Heart right ventricle (tissue), 16 donors: ENCODE measurements around the gene SPEN. TPM values are rescaled to one million over a fixed set of nuclear protein-coding genes. Genes with fewer than 3 reads are reported as not detected.
A peak's percentile ranks its signal among the peaks of the same experiment; 100 is the strongest.
"Not testable (repeated sequence)": the region's sequence is repeated elsewhere in the genome, so short reads cannot be mapped to it uniquely, and the experiment has no call there.

ENCODE experiments used
- ATAC-seq, 8 donors: fragments of 200-7000 bp; cut with Tn5 transposase; one replicate each; pipeline ENCODE4 v1.9.1; 2020; ENCODE audit warnings: mild to moderate bottlenecking in 8 of 8, moderate library complexity in 8 of 8, moderate number of reproducible peaks in 1 of 8
- DNase-seq, 2 donors: peaks; one replicate each; pipeline ENCODE4 v3.0.0-alpha.2; 2020
- H3K27ac ChIP-seq, 10 donors: fragments of 200-600 bp; sonication (generic) in 2 of 10; one replicate each; pipeline versions ENCODE4 v1.5.0 to v1.8.0; 2020 to 2022; ENCODE audit warnings: mild to moderate bottlenecking in 3 of 10
- H3K27me3 ChIP-seq, 7 donors: fragments of 200-600 bp; one replicate each; pipeline ENCODE4 v1.8.0; 2021 to 2022; ENCODE audit warnings: mild to moderate bottlenecking in 2 of 7
- H3K36me3 ChIP-seq, 9 donors: fragments of 200-600 bp; sonication (generic) in 1 of 9; one replicate each; pipeline versions ENCODE4 v1.5.0 to v1.8.0; 2020 to 2022; ENCODE audit warnings: mild to moderate bottlenecking in 2 of 9
- H3K4me1 ChIP-seq, 9 donors: fragments of 200-600 bp; sonication (generic) in 1 of 9; one replicate each; pipeline versions ENCODE4 v1.5.0 to v1.8.0; 2020 to 2022; ENCODE audit warnings: mild to moderate bottlenecking in 4 of 9
- H3K4me3 ChIP-seq, 10 donors: fragments of 200-600 bp; sonication (generic) in 2 of 10; one replicate each; pipeline versions ENCODE4 v1.5.0 to v1.8.0; 2020 to 2022; ENCODE audit warnings: mild to moderate bottlenecking in 7 of 10, moderate library complexity in 2 of 10
- H3K9me3 ChIP-seq, 11 donors: fragments of 200-600 bp in 10 of 11; sonication (generic) in 2 of 11; one replicate each; pipeline versions ENCODE4 v1.5.0 to v1.8.0; 2013 to 2022; ENCODE audit warnings: mild to moderate bottlenecking in 2 of 11, control low read depth in 1 of 11, moderate library complexity in 1 of 11
- CTCF ChIP-seq, 9 donors: fragments of 200-600 bp; sonication (generic) in 2 of 9; IDR thresholded peaks; one replicate each; pipeline versions ENCODE4 v1.5.0 to v1.8.0; 2021 to 2022; ENCODE audit warnings: antibody characterized with exemption in 9 of 9, mild to moderate bottlenecking in 5 of 9, moderate library complexity in 1 of 9
- WGBS, 2 donors: extraction: QIAGEN DNeasy Blood & Tissue Kit; methylation state at CpG; one replicate each; pipeline ENCODE4 v1.1.7; 2013; ENCODE audit warnings: inconsistent platforms in 1 of 2; 5-methylcytosine and 5-hydroxymethylcytosine counted together
- intact Hi-C, 10 donors: fragments of 100-400 bp; cut with DNase I; formaldehyde crosslinking; loops; one replicate each; pipeline versions ENCODE4 v1.11.1 to v1.14.2; 2022
- polyA plus RNA-seq, 2 donors: library from polyadenylated mRNA; stranded (reverse); fragments of 200-250 nt; gene quantifications; one replicate each; pipeline ENCODE4 v1.2.3, GENCODE V29; 2013
- total RNA-seq, 10 donors: library from RNA; stranded (reverse); fragmentation: NEBNext Ultra II Directional in 3 of 10; extraction: Animal tissue kit (Norgen Biotek cat#: 25700) in 3 of 10; gene quantifications; one replicate each; pipeline versions ENCODE4 v1.2.1 to v1.2.4, GENCODE V29; 2021 to 2023
- donor health status: Arrhythmogenic right ventricular cardiomyopathy.
- donor health status: ischemic (EF 13 %, LVEDD 7.1; RV severe dilation, severe dysfunction).
- donor health status: healthy with polysubstance abuse.
- donor health status: DM: no; HTN: yes; CAD: no.
- donor health status: DM: no; HTN: no; CAD: no.
- donor health status: ischemic (EF 25% LVEDD 6.9; RV normal size, moderate dysfunction).
- donor health status: ischemic (EF 25% LVEDD 5.7; RV mildly dilated, moderate dysfunction).
- donor health status: healthy.
- donor health status: DM: yes; HTN: yes; CAD: no.
- donor health status: Ischemic cardiomyopathy.
- donor health status: ischemic (EF 35%, LVEDD 5.7; RV mildly dilated, moderate dysfunction).
- donor health status: nonischemic (EF 11% LVEDD 7.7; RV severe dilation, severe dysfunction).
- donor health status: DM: yes; HTN: yes; CAD: no.
- donor health status: PGD.
- donor health status: ischemic (EF 29% LVEDD 5.4; RV normal size, mild dysfunction).
- donor health status: nonischemic (EF 23%, LVEDD 6.1; RV moderate dilation, normal function).

Gene SPEN
- total and polyA plus RNA-seq, 12 donors = 11.2 to 34.4 (median 27.1) TPM

- DNase-seq = peak; percentile 96 to 97
- no peaks in the 10 kb centered on the region for H3K27me3 ChIP-seq
- H3K27ac ChIP-seq = peak overlapping the region; percentile 65 to 94 (median 82)
- peaks cover 0 to 14% (median 0%) of the 10 kb centered on the region in 9 donors for H3K36me3 ChIP-seq
- intact Hi-C loops = loop anchor here in 6 of 10 donors (5.0 to 10.0 kb wide), 4 partner anchors 34 to 54 kb away; partner anchors contain the start of gene SPEN (in 1 of the 6)
- ATAC-seq = peak; percentile 98 to 99 (median 98)
- WGBS, 2 donors = 1 to 3% methylated on average over 14 of the region's 14 CpGs
- H3K4me1 ChIP-seq = peaks cover 4 to 82% (median 55%) of the 10 kb centered on the region in 9 donors
- TF ChIP-seq CTCF (IDR thresholded peaks at IDR 0.05) = peak in 6 of 9 donors; percentile 6 to 47 (median 28)
- H3K9me3 ChIP-seq = no peaks in the 10 kb centered on the region
- H3K4me3 ChIP-seq = peak overlapping the region in 9 of 10 donors; percentile 8 to 54 (median 42)
These were observed 38.4 kb downstream of the SPEN start for GRCh38 chr1:15885701-15886610.

GRCh38 chr1:15886611-15887167 is 39.2 kb downstream of the SPEN start:
- no peak for TF ChIP-seq CTCF (IDR thresholded peaks at IDR 0.05)
- Histone ChIP-seq H3K36me3 (peaks cover 0 to 14% (median 0%) of the 10 kb centered on the region in 9 donors), H3K27ac (peak overlapping the region; percentile 65 to 94 (median 82)), H3K9me3 (no peaks in the 10 kb centered on the region), H3K27me3 (no peaks in the 10 kb centered on the region), H3K4me3 (peak overlapping the region in 9 of 10 donors; percentile 8 to 54 (median 42)), H3K4me1 (peaks cover 4 to 79% (median 58%) of the 10 kb centered on the region in 9 donors)
- 25 to 31% methylated on average over 4 of the region's 4 CpGs for WGBS, 2 donors
- intact Hi-C loops = loop anchor here in 6 of 10 donors (5.0 to 10.0 kb wide), 4 partner anchors 34 to 54 kb away; partner anchors contain the start of gene SPEN (in 1 of the 6)
- ATAC-seq = peak in 2 of 8 donors; percentile 3 to 6
- DNase-seq = no peak

GRCh38 chr1:15892857-15893599 is 45.5 kb downstream of the SPEN start:
- H3K27me3 ChIP-seq, DNase-seq, intact Hi-C loops, H3K9me3 ChIP-seq, H3K4me3 ChIP-seq: not testable (repeated sequence)
- Histone ChIP-seq H3K27ac (peak overlapping the region; percentile 11 to 60 (median 38)), H3K4me1 (peaks cover 0 to 64% (median 38%) of the 10 kb centered on the region in 9 donors), H3K36me3 (peaks cover 0 to 13% (median 0%) of the 10 kb centered on the region in 9 donors)
- peak in 5 of 8 donors; percentile 37 to 55 (median 41) for ATAC-seq
- 80 to 84% methylated on average over 6 of the region's 6 CpGs for WGBS, 2 donors

GRCh38 chr1:15895233-15895632 is 47.7 kb downstream of the SPEN start:
- Histone ChIP-seq H3K27me3 (no peaks in the 10 kb centered on the region), H3K4me1 (peaks cover 0 to 54% (median 38%) of the 10 kb centered on the region in 9 donors), H3K27ac (peak overlapping the region in 1 of 10 donors; percentile 52), H3K4me3 (no peak overlapping the region), H3K36me3 (peaks cover 0 to 12% (median 0%) of the 10 kb centered on the region in 9 donors), H3K9me3 (no peaks in the 10 kb centered on the region)
- DNase-seq (no peak), ATAC-seq (peak in 1 of 8 donors; percentile 29)
- no peak for TF ChIP-seq CTCF (IDR thresholded peaks at IDR 0.05)
- intact Hi-C loops = no loop called here

- H3K9me3 ChIP-seq, H3K27me3 ChIP-seq, DNase-seq, H3K4me3 ChIP-seq, intact Hi-C loops, ATAC-seq, H3K27ac ChIP-seq: not testable (repeated sequence)
- peaks cover 0 to 12% (median 0%) of the 10 kb centered on the region in 9 donors for H3K36me3 ChIP-seq
- peaks cover 0 to 61% (median 30%) of the 10 kb centered on the region in 9 donors for H3K4me1 ChIP-seq
- 96 to 97% methylated on average over 20 of the region's 20 CpGs for WGBS, 2 donors
These were observed 49.5 kb downstream of the SPEN start for GRCh38 chr1:15896841-15897610.
